Jurkat, Clone E6-1 (cell line): ENCODE measurements around the gene EIF4E3.
A peak's percentile ranks its signal among the peaks of the same experiment; 100 is the strongest.

Experiments
- DNase-seq: peaks from one replicate; pipeline ENCODE4 v3.0.0-alpha.2; 2011; ENCODE audit warnings: low read depth, low spot score
- H3K4me3 ChIP-seq: 2 replicates; pipeline ENCODE4 v1.5.1; 2011; ENCODE audit warnings: mild to moderate bottlenecking, low read length, control low read depth, moderate library complexity

EIF4E3 gene

DNA sequence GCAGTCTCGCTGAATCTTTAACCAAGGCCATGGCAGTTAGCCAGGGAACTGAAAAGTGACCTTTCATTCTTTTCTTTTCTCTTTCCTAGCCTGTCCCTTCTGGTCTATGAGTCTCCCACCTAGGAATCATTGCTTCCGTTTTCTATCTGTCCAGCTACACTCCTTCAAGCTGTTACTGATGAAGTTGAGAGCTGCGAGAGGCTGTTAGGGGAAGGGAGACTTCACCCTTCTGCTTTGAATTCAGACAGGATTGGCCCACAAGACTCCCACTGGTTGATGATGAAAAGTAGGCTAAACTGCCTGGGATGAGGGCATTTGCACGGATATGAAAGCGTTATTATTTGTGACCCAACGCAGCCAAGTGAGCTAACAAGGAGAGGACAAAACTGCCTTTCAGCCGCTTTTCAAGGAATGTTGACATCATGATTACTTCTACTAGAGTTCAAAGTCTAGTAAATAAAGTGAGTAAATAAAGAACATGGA, 30.2 kb downstream of the EIF4E3 start:
- no peak overlapping the region for H3K4me3 ChIP-seq
- no peak for DNase-seq

DNA sequence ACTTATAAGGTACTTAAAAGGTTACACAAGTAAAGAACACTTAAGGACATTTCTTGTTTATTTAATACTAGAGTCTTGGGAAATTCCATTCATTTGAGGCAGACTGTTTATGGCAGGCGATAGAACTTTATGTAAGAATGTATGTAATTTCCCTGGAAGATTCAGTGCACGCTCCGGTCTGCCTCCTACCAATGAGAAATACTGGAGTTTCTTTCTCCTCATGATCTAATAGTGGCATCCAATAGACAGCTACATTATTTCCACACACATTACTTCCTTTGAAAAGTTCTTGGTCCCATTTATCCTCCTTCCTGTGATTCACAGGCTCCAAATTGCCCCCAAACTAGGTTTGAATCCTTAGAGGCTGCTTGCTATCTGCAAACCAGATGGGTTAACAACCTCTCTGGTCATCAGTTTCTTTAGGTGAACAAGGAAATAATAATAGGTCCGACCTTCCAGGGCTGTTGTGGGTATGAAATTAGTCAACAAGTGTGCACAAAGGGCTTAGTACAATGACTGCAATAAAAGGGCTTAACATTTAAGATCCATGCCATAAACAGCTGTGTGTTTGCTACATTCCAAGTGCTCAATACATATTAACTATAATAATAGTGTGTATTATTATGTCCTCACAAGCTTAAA, 30.7 kb downstream of the EIF4E3 start:
- DNase-seq, result no peak
- H3K4me3 ChIP-seq, result no peak overlapping the region

DNA sequence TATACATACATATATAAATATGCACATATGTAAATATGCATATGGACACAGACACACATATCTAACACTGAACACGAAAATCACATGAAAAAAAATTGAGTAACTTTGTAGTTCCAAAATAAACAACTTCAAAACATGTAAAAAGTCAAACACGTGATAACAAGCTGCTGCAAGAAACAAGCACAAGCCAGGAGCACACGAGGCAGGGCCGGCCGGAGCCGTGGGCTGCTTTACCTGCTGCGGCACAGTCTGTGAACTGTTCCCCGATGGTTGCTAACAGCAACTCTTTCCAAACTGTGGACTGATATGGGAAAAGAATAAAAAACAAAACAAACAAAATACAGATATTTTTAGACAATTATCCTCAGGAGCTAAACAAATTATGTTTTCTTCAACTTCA, 31.6 kb downstream of the EIF4E3 start:
- DNase-seq, result no peak
- H3K4me3 ChIP-seq, result no peak overlapping the region

- no peak overlapping the region for H3K4me3 ChIP-seq
- DNase-seq, result no peak
Observed at GRCh38 chr3:71692139-71692538, 33.1 kb downstream of the EIF4E3 start.

- no peak overlapping the region for H3K4me3 ChIP-seq
- DNase-seq, result no peak
Observed at GRCh38 chr3:71690341-71690841, 34.8 kb downstream of the EIF4E3 start.

- no peak overlapping the region for H3K4me3 ChIP-seq
- no peak for DNase-seq
Observed at GRCh38 chr3:71689291-71689690, 35.9 kb downstream of the EIF4E3 start.

- H3K4me3 ChIP-seq, result no peak overlapping the region
- DNase-seq, result no peak
Observed at GRCh38 chr3:71688121-71688520, 37.1 kb downstream of the EIF4E3 start.

- no peak overlapping the region for H3K4me3 ChIP-seq
- peak; percentile 57 for DNase-seq
Observed at GRCh38 chr3:71685686-71686085, 39.5 kb downstream of the EIF4E3 start.

DNA sequence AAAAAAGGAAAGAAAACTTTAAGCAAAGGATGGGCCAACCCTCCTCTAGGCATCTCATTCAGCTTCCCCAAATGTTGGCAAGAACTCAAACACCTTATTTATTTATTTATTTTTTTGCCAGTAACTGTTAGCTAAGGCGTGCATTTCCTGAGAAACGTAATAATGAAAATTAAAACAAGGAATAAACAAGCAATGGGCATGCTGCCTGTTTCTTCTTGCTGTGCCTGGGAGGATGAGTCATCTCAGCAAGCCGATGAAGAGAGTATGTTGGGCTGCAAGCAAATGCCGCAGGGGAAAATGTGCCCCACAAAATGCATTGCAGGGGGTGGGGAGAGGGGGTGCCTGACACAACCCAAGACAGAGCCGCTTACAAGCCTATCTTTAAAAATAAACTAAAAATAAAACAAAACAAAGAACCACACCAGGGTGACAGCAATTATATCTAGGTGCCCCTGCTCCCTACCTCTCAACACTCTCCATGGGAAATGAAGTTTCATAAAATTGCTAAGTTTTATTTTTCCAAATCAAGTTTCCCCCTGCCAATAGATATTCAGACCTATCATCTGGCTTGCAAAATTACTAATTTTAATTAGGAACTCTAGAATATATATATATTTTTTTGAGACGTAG, 40.3 kb downstream of the EIF4E3 start:
- no peak overlapping the region for H3K4me3 ChIP-seq
- DNase-seq, result no peak

DNA sequence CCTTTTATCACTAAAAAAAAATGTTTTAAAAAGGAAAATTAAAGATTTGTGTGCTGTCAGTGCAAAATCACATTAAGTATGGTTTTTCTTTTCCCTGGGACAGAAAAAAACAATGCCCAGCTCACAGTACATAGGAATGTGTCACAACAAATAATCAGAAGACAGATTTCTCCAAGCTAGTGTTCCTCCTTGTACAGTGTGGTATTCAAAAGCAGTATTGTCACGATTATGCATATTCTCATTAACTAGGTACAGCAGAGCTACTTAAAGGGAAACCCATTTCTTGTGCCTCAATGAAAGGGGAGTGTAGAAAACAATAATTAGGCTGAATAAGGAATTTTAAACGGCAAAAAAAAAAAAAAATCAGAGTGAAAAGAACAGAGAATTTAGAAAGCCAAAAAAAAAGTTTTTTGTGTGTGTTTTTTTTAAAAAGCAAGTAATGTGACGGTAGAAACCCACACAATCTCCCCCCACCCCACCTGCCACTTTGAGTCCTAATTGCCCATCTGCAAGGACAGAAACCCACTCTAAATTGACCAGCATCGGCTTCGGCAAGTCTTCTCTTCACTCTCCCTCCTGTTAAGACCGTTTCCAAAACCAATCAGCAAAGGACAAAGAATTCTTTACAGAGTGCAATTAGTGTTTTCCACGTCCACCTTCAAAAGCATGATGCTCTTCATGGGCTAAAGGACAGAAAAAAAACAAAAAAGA, 41.0 kb downstream of the EIF4E3 start:
- no peak overlapping the region for H3K4me3 ChIP-seq
- no peak for DNase-seq

DNA sequence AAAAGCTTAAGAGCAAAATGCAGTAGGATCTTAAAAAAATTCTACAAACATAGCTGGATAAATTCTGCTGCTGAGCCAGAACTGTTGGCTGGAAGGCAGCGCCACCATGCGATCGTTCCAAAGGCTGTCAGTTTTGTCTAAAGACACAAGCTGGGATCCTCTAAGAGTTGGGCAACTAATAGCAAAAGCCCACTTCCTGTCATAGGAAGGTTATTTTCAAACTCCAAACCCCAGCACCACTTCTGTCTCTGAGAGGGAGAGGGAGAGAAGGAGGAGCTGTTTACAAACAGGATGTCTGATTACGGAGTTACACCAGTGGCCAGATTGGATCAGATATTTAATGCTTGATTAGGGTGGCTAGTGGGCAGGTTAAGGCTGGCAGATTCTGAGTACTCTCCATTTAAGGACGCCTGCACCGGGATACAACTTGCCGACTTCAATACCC, 44.0 kb downstream of the EIF4E3 start:
- DNase-seq, result peak; percentile 83
- no peak overlapping the region for H3K4me3 ChIP-seq

DNA sequence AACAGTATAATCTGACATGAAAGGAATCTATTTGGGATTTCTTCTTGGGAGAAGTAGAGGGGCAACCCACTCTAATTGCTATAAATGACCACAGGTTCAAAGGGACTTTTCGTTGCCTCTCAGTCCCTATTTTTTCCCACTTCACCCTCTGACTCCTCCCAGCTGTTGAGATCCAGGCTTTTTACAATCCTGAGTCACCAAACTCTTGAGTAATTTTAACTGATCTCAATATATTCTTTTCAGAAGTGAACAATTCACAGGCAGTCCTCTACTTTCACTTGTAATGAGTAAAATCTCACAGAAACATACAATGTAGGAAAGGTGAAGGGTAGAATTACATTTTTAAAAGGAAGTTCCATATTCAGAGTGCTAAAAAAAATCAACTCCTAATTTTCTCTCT, 44.6 kb downstream of the EIF4E3 start:
- no peak for DNase-seq
- H3K4me3 ChIP-seq, result no peak overlapping the region

- H3K4me3 ChIP-seq, result no peak overlapping the region
- no peak for DNase-seq
Observed at GRCh38 chr3:71676931-71677330, 48.3 kb downstream of the EIF4E3 start.

DNA sequence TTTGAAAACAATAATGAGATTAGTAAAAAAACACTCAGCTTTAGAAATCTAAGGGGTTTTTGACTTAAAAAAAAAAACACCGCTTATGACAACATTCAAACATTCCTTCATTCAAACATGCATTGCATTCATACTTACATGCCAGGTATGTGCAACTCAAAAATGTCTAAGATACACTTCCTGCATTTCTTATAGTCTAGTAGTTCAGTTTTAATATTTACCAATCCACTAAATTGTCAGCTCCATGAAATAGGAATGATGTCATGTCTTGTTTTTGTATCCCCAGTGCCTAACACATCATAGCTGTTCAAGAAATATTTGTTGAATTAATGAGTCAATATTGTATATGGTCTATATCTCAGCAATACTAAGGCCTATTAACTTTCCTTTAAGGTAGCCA, 51.7 kb downstream of the EIF4E3 start:
- H3K4me3 ChIP-seq, result no peak overlapping the region
- DNase-seq, result no peak

DNA sequence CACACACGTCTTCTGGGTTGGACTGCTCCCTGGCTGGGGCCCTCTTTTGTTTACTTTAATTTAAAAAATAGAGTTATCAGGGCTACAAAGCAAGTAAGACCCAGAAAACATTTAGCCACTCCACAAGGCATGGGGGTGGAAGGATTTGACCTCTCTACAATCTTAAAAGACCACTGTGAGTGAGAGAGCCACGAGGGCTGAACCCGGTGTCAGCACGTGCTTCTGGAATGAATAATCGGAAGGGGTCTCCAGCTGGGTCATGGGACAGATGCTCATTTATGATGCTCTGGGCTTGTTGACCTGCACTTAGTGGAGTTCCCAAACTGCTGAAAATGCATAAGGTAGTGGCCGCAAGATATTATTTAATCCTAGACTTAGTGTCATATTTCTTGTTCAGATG, 52.4 kb downstream of the EIF4E3 start:
- DNase-seq, result no peak
- no peak overlapping the region for H3K4me3 ChIP-seq

DNA sequence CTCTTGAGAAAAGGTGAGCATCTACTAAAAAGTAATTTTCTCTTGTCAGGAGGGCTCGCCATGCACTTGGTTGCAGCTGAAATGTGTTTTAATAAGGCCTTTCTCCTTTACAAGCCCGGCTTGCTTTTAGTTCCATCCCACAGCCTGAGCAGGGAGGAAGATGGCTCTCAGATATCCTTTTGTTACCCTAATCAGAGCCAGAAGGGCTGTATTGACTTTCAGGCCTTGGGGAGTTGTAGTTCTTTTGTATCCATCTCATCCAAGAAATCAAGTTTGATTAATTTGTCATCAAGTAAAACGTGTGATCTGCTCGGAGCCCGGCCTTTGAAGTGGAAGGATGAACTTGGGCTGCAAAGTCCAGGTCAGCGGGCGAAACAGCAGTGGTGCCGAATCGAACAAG, 52.9 kb downstream of the EIF4E3 start:
- no peak for DNase-seq
- no peak overlapping the region for H3K4me3 ChIP-seq

DNA sequence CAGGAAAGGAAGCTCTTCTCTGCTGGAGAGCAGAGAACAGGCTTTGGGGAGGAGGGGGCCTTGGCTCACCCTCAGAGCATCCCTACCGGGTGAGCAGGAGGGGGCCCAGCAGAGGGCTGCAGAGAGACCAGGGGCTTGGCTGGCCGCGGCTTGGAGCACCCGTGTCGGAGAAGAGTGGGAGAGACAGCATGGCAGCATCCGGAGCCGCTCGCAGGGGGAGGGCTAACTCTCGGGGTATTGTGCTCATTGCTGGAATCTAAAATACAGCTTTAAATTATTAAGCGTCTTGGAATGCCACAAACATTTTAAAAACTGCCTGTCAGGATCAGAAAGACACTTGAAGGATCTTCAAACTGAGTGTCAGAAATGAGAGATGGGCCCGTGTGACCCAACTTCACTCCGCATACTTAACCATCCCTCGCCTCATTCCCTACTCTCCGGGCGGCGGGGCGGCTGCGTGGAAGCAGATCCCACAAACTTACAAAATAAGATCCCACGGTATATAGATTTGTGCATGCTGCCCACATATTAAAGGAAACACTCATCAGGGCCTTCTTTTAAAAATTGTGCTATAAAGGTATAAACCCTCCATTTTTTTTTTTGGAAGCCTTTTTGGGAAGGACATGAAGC, 53.9 kb downstream of the EIF4E3 start:
- DNase-seq, result no peak
- H3K4me3 ChIP-seq, result no peak overlapping the region

GRCh38 chr3:71662568-71662967, 62.6 kb downstream of the EIF4E3 start:
- no peak overlapping the region for H3K4me3 ChIP-seq
- DNase-seq, result peak; percentile 71

DNA sequence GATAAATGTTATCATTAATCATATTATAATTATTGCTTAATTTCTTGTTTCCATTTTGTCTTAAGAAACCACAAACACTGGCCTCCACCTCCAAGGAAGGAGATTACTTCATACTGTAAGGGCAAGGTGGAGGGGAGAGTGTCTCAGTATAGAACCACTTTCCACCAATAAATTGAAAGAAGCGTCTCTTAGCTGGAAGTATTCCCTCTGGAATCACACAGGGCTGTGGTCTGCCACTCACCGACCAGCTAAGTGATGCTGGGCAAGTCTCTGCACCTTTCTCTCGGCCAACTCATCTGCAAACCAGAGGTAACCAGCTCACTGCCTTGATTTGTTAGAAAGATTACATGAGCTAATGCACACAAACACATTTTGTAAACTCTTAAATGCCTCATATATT, 63.1 kb downstream of the EIF4E3 start:
- H3K4me3 ChIP-seq, result no peak overlapping the region
- no peak for DNase-seq
